Loucy (cell line): ENCODE measurements around the gene GSTP1.
"Not testable (repeated sequence)": the region's sequence is repeated elsewhere in the genome, so short reads cannot be mapped to it uniquely, and the experiment has no call there.

ENCODE experiments used
- EZH2phosphoT487 ChIP-seq: fragments of 200-600 bp; IDR thresholded peaks from 2 replicates; pipeline ENCODE4 v1.6.1; 2018; ENCODE audit warnings: antibody characterized with exemption, mild to moderate bottlenecking, moderate library complexity, borderline replicate concordance
- TF ChIP-seq, protein P1 (sequence below): fragments of 200-600 bp; sonication (generic); conservative IDR thresholded peaks from 2 replicates; pipeline ENCODE4 v1.5.1; 2014; ENCODE audit warnings: mild to moderate bottlenecking, antibody characterized with exemption, low read length

- TF ChIP-seq, protein P1, sequence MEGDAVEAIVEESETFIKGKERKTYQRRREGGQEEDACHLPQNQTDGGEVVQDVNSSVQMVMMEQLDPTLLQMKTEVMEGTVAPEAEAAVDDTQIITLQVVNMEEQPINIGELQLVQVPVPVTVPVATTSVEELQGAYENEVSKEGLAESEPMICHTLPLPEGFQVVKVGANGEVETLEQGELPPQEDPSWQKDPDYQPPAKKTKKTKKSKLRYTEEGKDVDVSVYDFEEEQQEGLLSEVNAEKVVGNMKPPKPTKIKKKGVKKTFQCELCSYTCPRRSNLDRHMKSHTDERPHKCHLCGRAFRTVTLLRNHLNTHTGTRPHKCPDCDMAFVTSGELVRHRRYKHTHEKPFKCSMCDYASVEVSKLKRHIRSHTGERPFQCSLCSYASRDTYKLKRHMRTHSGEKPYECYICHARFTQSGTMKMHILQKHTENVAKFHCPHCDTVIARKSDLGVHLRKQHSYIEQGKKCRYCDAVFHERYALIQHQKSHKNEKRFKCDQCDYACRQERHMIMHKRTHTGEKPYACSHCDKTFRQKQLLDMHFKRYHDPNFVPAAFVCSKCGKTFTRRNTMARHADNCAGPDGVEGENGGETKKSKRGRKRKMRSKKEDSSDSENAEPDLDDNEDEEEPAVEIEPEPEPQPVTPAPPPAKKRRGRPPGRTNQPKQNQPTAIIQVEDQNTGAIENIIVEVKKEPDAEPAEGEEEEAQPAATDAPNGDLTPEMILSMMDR: not testable (repeated sequence)
- not testable (repeated sequence) for TF ChIP-seq EZH2phosphoT487
Observed at GRCh38 chr11:67618901-67619659, 35.5 kb downstream of the GSTP1 start.
